ENCODE measurements around the gene MRFAP1L1.
"Not testable (repeated sequence)": the region's sequence is repeated elsewhere in the genome, so short reads cannot be mapped to it uniquely, and the experiment has no call there.

MRFAP1L1 gene

DNA sequence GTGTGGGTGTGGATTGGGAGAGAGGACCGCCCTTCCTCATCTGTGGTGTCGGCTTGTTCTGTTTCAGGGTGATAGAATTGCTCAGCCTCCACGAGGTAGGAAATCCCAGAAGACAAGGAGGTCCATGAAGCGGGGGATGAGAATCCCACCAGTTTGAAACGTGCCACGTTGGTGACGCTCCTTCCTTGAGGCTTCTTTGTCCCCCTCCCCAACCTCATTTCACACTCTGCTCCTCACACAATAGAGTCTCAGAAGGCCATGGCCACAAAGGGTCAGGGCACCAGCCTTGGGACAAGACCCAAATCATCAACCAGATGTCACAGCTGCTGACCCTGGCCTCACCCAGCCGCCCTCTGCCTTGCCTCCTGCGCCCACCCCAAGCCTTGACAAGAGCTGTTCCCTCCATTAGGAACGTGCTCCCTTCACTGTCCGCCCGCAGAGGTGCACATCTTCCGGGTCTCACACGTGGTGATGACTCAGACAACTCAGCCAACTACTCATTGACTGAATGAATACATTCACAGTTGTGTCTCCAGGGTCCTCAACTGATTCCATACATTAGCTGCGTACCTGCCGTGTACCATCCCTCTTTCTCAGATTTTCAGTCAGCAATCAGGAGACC lies 24.6 kb upstream of the MRFAP1L1 start:
- DNase-seq (ENCODE audit: low read depth in 2 of 2, low spot score in 1 of 2), result no peak

DNA sequence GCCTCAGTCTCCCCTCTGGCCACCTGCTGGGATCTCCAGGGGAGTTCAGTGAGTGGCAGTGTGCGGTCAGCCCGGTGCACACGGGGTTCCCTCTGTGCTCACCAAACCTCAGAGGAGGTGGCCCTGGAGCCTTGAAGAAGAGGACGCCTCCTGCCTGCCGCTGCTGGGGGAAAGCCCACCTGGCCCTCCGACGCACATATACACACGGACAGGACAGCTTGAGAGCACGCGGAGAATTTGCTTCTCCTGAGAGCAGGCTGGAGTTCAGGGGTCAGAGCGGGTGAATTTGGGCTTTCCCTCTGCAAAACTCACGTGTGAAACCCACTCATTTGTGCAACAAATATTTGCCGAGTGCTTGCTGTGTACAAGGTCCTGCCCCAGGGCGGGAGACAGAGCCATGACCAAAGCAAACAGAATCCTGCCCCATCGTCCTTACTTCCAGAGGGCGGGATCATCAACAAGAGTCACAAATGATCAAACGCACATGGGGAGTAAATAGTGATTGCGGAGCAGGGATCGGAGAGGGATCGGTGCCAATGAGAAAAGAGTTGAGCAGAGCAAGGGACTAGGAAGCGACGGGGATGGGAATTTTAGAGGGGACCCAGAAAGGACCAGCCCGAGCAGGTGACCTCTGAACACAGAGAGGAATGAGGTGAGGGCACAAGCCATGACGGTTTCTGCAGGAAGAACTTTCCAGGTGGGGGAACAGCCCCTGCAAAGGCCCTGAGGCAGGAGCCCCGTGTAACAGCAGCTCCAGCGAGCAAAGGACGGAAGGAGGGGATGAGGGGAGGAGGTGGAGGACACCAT lies 23.9 kb upstream of the MRFAP1L1 start:
- no peak for DNase-seq (ENCODE audit: low read depth in 2 of 2, low spot score in 1 of 2)

DNA sequence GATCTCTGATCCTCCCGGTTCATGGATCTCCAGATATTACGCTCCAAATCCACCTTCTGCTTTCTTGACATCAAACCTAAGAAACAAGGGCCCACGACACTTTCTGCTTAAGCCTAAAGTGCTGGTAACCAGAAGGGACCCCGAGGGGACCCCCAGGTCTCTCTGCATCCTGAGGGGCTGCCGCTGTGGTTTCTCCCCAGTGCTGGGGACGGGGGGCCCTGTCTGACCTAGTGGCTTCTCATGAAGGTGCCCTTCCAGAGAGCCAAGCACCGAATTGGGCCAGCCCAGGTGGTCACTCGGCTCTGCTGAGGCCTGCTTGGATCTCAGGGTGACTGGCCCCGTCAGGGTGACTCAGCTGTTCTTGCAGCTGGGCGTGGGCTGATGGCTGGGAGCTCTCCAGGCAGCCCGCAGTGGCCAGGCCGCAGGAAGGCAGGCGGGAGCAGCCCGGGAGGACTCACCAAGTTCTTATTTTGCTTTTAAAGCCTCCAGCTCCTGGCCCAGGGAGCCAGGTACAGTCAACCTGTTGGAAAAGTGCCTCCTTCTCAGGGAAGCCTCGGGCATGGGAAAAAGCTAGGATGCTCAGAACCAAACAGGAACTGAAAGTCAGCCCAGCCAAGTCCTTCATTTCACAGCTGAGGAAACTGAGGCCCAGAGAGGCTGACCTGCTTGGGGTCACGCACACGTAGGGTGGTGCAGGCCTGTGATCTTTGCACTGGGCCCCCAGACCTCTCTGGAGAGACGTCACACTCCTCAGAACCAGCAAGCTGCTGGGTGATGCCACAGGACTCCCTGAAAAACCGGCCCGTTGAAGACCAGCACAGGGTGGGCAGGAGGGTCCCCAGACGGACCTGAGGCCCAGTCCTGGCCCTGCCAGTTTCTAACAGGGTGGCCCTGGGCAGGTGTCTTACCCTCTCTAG lies 23.0 kb upstream of the MRFAP1L1 start:
- no peak for DNase-seq (ENCODE audit: low read depth in 2 of 2, low spot score in 1 of 2)

DNA sequence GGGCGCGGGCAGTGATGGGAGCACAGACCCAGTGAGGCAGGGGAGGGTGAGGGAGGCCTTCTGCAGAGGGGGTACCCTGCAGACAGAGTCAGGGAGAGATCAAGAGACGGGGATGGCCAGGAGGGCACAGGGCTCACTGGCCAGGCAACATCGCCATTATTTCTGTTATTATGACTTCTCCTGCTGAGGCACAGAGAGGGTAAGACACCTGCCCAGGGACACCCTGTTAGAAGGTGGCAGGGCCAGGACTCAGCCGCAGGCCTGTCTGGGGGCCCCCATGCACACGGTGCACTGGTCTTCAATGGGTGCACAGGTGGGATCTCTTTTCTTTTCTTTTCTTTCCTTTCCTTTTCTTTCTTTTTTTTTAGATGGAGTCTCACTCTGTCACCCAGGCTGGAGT lies 22.1 kb upstream of the MRFAP1L1 start:
- no peak for DNase-seq (ENCODE audit: low read depth in 2 of 2, low spot score in 1 of 2)

DNA sequence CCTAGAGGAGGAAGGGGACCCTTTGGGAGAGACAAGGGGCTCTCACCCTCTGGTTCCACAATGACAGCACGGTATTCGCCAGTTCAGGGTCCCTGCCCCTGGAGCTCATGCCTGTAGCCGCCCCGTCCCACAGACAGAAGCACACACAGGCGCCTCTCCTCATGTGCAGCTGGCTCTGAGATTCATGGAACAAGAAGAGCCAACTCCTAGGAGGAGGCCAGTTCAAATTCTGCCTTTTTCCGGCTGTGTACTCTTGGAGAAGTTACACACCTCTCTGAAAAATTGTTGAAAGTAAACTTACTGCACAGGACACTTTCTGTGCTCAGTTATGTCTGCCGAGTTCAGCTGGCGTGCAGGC lies 21.6 kb upstream of the MRFAP1L1 start:
- no peak for DNase-seq (ENCODE audit: low read depth in 2 of 2, low spot score in 1 of 2)

DNA sequence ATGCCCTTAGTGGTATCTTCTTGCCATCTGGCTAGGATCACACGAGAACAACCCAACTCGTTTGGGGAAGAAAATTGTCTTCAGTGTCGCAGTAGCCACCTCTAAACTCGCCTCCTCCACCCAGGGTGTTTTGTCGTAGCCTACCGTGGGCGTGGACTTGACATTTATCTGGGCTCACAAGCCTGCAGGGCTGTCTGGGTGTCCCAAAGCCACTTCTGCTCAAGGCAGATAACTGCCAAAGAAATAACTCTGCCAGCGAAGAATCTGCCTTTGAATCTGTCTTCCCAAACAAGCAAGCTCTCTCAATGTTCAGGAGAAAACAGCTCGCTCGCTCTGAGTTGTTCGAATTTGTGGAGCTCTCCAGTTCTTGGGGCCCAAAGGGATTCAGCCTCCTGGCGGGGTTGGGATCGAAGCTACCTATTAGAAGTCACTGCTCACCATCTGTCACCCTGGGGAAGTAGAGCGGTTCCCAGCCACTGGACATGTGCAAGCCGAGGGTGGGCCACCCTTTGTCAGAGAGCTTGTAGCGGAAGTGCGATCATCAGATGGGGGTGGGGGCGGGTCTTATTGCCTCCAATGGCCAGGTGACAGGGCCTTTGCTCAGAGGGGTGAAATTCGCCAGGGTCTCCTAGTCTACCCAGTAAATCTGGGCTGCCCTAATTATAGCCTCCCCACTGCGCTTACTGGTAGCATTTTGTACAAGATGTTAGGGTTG lies 21.1 kb upstream of the MRFAP1L1 start:
- no peak for DNase-seq (ENCODE audit: low read depth in 2 of 2, low spot score in 1 of 2)

DNA sequence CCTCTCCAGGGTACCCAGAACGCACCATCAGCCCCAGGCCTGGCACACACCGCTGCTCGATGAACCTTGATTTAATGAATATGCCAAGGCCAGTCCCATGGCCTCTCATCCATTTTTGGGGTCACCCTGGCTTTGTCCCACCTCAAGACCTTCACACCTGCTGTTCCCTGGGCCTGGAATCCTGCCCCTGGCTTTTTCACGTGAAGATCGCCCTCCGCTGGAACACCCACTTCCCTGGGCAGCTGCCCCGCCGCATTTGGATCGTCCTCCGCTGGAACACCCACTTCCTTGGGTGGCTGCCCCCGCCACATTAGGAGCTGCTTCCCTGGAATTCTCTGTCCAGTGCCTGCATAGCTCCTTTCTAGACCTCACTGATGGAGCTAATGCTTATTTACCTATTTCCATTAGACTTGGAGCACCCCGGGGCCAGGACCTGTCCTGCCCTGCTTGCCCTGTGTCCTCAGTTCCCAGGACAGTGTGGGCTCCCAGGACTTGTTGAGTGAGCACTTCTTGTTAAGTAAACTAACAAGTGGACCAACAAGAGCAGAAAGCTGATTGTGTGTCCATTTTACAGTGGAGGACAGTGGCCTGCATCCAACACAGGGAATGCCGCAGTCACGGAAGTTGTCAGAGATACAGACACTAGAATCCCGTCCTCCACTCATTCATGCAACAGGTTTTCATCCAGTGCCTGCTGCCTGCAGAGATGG lies 18.8 kb upstream of the MRFAP1L1 start:
- DNase-seq (ENCODE audit: low read depth in 2 of 2, low spot score in 1 of 2), result no peak

DNA sequence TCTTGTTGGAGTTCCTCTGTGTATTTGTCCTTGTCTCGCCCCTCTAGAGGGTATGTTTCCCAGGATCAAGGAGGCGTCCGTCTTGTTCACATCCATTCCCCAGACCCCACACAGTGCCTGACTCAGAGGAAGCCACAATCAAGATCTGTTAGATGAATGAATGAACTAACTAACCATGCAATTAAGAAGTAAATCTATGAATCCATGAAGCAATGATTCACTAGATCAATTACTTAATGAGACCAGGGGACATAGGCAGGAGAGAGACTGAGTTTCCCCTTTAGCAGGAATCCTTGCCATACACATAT lies 18.2 kb upstream of the MRFAP1L1 start:
- no peak for DNase-seq (ENCODE audit: low read depth in 2 of 2, low spot score in 1 of 2)

DNA sequence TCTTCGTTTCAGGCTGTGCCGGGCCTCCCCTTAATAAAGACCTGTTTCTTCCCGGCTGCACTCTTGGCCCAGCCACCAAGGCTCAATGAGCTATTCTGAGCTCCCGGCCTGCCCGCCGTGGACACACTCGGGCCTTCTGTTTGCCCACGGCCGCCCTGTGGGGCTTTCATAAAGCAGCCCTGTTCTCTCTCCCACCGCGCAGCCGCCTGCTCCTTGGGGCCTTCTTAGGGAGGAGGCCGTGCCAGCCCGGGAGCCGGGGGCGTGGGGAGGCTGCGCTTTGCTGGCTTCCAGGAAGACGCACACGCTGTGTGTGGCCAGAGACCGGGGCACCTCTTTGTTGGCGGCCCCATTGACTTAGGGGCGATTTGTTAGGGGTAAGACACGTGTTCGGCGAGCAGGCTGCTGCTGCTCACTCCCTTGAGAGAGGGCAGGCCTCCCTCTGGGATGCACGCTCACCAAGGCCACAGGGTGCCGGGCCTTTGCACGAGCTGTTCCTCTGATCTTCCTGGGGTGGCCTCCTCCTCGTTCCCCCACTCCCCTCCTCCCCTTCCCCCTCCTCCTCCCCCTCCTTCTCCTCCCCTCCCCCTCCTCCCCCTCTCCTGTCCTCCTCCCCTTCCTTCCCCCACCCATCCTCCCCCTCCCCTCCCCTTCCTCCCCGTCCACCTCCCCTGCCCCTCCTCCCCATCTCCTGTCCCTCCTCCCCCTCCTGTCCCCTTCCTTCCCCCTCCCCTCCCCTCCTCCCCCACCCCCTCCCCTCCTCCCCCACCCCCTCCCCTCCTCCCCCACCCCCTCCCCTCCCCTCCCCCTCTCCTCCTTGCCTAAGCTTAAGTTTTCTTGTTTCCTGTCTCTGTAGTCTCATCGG lies 17.6 kb upstream of the MRFAP1L1 start:
- no peak for DNase-seq (ENCODE audit: low read depth in 2 of 2, low spot score in 1 of 2)

DNA sequence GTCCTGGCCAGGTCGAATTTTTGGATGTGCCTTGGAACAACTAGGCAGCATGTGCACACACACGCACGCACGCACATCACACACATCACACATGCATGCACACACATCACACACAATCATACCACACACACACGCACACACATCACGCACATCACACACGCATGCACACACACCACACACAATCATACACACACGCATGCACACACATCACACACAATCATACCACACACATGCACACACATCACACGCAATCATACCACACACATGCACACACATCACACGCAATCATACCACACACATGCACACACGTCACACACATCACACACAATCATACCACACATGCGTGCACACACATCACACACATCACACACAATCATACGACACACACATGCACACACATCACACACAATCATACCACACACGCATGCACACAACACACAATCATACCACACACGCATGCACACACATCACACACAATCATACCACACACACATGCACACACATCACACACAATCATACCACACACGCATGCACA lies 15.8 kb upstream of the MRFAP1L1 start:
- DNase-seq (ENCODE audit: low read depth in 2 of 2, low spot score in 1 of 2), result not testable (repeated sequence)

DNA sequence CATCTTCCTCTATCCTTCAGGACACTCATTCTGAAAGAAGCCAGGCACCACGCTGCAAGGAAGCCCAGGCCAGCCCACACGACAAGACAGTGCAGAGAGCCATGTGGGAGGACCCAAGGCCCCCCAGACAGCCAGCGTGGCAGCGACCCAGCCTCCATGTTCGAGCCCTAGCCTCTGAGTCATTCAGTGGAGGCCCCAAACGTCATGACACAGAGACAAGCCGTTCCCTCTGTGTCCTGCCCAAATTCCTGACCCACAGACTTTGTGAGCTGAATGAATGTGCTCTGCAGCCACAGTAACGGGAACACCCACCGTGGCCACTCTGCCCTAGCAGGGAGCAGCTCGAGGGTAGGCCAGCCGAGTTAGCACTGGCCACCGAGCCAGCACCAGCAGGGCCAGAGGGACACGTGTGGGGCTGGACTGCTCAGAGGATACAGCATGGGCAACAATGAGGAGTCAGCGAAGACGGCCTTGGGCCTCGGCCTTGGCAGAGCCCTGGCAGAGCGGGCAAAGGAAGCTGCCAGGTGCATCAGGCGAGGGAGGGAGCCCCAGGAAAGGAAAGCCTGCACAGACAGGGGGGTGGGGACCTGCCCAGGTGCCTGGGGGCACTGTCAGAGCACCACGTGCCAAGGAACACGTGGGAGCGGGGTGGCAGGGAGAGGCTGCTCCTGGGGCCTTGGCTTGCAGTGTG lies 14.9 kb upstream of the MRFAP1L1 start:
- no peak for DNase-seq (ENCODE audit: low read depth in 2 of 2, low spot score in 1 of 2)

DNA sequence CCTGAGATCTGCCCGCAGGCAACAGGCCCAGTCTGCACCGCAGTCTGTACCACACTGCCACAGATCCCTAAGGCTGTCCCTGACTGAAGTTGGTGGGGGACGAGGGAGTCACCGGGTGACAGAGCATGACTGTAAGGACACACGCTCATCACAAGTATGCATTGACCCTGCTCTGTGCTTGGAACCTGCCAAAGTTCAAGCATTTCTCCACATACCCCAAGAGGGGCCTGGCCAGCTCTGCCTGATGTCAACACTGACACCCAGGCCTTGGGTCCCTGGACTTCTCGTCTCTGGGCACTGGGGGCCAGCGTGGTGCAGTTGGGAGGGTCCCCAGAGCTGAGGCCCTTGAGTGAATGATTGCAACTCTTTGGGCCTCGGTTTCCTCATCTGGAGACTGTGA lies 14.2 kb upstream of the MRFAP1L1 start:
- no peak for DNase-seq (ENCODE audit: low read depth in 2 of 2, low spot score in 1 of 2)

DNA sequence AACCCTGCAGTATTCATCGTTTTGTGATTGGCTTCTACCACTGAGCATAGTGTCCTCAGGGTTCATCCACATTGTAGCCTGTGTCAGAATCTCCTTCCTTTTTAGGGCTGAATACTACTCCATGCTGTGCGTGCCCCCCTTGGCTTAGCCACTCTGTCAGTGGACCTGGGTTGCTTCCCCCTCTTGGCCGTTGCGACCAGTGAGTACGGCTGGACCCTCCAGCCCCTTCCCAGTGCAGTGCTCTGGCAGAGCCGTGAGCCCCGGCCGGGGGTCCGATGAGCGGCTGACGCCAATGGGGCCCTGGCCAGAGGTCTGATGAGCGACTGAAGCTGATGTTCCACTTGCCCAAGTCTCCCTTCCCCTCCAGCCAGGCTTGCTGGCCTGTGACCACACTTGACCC lies 13.2 kb upstream of the MRFAP1L1 start:
- DNase-seq (ENCODE audit: low read depth in 2 of 2, low spot score in 1 of 2), result no peak

DNA sequence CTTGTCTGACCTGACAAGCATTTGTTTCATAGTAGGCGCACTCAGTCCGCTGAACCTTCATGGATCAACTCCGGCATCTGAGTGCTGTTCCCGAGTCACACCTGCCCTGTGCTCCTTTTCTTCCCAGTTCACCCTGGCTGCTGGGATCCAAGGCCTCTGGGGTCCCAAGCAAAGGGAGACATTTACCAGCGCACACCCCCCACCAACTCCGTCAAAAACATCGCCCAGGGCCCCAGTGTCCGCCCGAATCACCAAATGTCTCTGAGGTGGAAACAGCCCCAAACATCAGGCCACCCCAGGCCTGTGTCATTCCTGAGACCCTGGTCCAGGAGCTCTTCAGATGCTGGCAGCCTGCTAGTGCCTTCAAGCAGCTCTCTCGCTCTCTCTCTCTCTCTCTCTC lies 11.5 kb upstream of the MRFAP1L1 start:
- no peak for DNase-seq (ENCODE audit: low read depth in 2 of 2, low spot score in 1 of 2)

DNA sequence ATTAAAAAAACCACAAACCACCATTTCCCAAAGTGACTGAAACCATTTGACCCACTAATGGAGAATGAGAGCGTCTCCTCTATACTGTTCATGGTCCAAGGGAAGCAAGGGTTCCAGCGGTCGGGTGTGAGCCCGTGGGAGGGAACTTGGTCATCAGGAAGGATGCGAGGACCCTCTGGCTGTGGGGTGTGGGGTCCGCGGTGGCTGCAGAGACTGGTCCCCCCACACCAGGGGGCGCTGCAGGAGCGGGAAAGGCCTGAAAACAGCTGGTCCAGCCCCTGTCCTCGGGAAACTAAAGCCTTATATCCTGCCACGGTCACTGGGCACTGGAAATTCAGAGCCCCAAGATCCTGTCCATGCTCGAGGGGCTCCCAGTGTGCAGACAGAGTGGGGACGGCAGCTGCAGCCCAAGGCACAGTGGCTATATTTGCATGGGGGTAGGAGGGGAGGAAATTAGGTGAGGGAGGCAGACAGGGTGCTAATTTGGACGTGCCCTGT lies 10.6 kb upstream of the MRFAP1L1 start:
- DNase-seq (ENCODE audit: low read depth in 2 of 2, low spot score in 1 of 2), result peak; percentile 69 to 76

DNA sequence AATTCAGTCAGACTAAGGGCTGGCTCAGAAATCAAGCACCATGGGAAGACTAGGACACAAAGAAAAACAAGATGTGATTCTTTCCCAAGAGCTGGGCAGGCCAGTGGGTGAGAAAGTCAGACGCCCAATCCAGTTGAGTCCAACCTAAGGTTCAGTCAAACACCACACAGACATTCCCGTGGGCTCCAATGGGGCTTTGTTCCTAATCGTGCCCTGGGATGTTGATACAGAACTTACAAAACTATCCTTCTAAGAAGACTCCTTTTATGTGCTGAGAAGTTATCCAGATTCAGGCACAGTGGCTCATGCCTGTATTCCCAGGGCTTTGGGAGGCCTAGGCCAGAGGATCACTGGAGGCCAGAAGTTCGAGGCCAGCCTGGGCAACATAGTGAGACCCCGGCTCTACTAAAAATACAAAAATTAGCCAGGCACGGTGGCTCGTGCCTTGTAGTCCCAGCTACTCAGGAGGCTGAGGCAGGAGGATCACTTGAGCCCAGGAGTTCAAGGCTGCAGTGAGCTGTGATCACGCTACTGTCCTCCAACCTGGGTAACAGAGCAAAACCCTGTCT lies 10.0 kb upstream of the MRFAP1L1 start:
- DNase-seq (ENCODE audit: low read depth in 2 of 2, low spot score in 1 of 2), result no peak

DNA sequence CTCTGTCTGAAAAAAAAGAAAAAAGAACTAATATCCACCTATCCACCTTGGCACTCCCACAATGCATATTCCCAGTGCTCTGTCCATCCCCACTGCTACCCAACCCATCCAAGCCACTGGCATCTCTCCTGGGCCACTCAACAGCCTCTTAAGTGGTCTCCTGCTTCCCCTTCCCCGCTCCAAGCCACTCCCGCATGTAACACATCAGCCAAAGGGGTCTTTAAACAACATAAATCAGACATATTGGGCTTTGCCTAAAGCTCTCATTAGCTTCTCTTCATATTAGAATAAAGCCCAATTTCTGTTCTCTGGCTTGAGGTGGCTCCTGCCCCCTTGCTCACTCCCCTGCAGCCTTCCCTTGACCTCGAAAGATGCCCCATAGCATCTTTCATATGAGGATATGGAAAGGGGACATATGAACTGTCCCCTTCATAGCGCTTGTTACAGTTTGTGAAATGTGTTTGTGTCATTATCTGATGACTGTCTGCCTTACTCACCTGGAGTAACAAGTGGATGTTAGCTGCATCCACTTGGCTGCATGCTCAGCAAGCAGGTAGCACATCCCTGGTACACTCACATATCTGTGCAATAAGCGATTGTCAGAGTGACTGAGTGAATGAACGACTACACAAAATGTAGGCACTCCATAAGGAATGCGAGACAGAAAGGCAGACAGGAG lies 9.4 kb upstream of the MRFAP1L1 start:
- DNase-seq (ENCODE audit: low read depth in 2 of 2, low spot score in 1 of 2), result no peak
